ENCODE data around the gene DNAAF8.

DNAAF8 gene

GRCh38 chr16:4748682-4749411, 14.5 kb downstream of the DNAAF8 start:
- TF ChIP-seq CTCF (IDR thresholded peaks at IDR 0.05; ENCODE audit: extremely low read depth, missing control alignments): no peak
- DNase-seq (ENCODE audit: low spot score): no peak

- peak; percentile 55 for DNase-seq (ENCODE audit: low spot score)
- TF ChIP-seq CTCF (IDR thresholded peaks at IDR 0.05; ENCODE audit: extremely low read depth, missing control alignments): no peak
Observed at GRCh38 chr16:4749700-4750257, 15.4 kb downstream of the DNAAF8 start.

- TF ChIP-seq CTCF (IDR thresholded peaks at IDR 0.05; ENCODE audit: extremely low read depth, missing control alignments): no peak
- no peak for DNase-seq (ENCODE audit: low spot score)
Observed at GRCh38 chr16:4750896-4751295, 16.6 kb downstream of the DNAAF8 start.

- no peak for DNase-seq (ENCODE audit: low spot score)
- TF ChIP-seq CTCF (IDR thresholded peaks at IDR 0.05; ENCODE audit: extremely low read depth, missing control alignments): no peak
Observed at GRCh38 chr16:4752351-4753100, 18.2 kb downstream of the DNAAF8 start.

- no peak for DNase-seq (ENCODE audit: low spot score)
- TF ChIP-seq CTCF (IDR thresholded peaks at IDR 0.05; ENCODE audit: extremely low read depth, missing control alignments): no peak
Observed at GRCh38 chr16:4753227-4753626, 18.9 kb downstream of the DNAAF8 start.

GRCh38 chr16:4754865-4755264, 20.5 kb downstream of the DNAAF8 start:
- DNase-seq (ENCODE audit: low spot score): no peak
- no peak for TF ChIP-seq CTCF (IDR thresholded peaks at IDR 0.05; ENCODE audit: extremely low read depth, missing control alignments)

- TF ChIP-seq CTCF (IDR thresholded peaks at IDR 0.05; ENCODE audit: extremely low read depth, missing control alignments): no peak
- DNase-seq (ENCODE audit: low spot score): no peak
Observed at GRCh38 chr16:4755687-4756086, 21.4 kb downstream of the DNAAF8 start.

Data from GM20000 (cell line).